DND-41 (cell line): Measurements from ENCODE around the gene NEXMIF.

Experiments used
- EZH2 ChIP-seq: IDR thresholded peaks from 3 replicates; pipeline ENCODE4 v1.6.1; 2012; ENCODE audit warnings: borderline replicate concordance, low read depth, mild to moderate bottlenecking, moderate library complexity, low read length, inconsistent platforms; ENCODE audit not compliant: severe bottlenecking
- TF ChIP-seq, protein P1 (sequence below): IDR thresholded peaks from 2 replicates; pipeline ENCODE4 v1.5.1; 2012; ENCODE audit warnings: borderline replicate concordance, low read length, moderate library complexity, mild to moderate bottlenecking; ENCODE audit not compliant: poor library complexity, severe bottlenecking; ENCODE audit errors: extremely low read depth

DNA sequence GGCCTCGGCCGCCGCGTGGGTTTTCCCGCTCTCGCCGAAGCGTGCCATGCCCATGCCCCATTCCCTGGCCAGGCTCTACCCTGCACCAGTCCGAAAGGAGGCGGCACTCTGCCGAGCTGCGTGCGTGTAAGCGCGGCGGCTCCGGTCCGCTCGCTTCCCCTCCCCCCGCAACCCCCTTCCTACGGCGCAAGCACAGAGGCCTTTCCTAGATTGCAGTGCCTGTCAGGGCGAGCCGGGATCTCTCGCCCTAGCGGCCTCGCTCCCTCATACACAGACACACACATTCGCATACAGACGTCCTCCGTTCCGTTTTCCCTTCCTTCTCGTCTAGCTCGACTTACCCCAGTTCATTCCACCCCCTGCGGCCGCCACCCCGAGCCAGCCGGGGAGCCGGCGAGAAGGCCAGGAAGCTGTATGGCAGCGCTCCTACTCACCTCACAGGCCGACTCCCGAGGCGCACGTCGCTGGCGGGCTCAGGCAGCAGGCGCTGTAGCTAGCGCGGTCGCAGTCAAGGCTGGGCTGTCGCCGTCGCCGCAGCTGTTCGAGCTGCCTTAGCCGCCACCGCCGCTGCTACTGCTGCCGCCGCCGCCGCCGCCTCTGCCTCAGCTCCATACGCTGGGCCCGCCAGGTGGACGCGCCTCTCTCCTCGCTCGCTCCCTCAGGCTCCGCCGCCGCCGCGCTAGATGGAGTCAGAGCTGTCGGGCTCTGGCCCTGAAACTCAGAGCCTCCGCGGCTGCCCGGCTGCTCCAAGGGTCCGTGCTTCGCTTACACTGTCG, 615 bp downstream of the NEXMIF start:
- TF ChIP-seq, protein P1, sequence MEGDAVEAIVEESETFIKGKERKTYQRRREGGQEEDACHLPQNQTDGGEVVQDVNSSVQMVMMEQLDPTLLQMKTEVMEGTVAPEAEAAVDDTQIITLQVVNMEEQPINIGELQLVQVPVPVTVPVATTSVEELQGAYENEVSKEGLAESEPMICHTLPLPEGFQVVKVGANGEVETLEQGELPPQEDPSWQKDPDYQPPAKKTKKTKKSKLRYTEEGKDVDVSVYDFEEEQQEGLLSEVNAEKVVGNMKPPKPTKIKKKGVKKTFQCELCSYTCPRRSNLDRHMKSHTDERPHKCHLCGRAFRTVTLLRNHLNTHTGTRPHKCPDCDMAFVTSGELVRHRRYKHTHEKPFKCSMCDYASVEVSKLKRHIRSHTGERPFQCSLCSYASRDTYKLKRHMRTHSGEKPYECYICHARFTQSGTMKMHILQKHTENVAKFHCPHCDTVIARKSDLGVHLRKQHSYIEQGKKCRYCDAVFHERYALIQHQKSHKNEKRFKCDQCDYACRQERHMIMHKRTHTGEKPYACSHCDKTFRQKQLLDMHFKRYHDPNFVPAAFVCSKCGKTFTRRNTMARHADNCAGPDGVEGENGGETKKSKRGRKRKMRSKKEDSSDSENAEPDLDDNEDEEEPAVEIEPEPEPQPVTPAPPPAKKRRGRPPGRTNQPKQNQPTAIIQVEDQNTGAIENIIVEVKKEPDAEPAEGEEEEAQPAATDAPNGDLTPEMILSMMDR, result no peak
- no peak for TF ChIP-seq EZH2
